K562 (cell line): ENCODE data around the gene PSAP. TPM values are rescaled to one million over a fixed set of nuclear protein-coding genes. Genes with fewer than 3 reads are reported as not detected.

Experiments used
- CCNT2 ChIP-seq: IDR thresholded peaks from 2 replicates; pipeline ENCODE4 v1.6.1; 2011; ENCODE audit warnings: borderline replicate concordance, low read depth, mild to moderate bottlenecking, moderate library complexity, mixed read lengths, low read length; ENCODE audit not compliant: insufficient read length; ENCODE audit errors: extremely low read depth
- CHD4 ChIP-seq: fragments of 200-600 bp; sonication (generic); IDR thresholded peaks from 3 replicates; pipeline ENCODE4 v1.6.1; 2012; ENCODE audit warnings: low read depth, mild to moderate bottlenecking, mixed read lengths, low read length, inconsistent platforms; ENCODE audit not compliant: insufficient read depth, insufficient replicate concordance, poor library complexity, severe bottlenecking
- ELF2 ChIP-seq: fragments of 250-450 bp; sonication (Bioruptor Pico); IDR thresholded peaks from 2 replicates; pipeline ENCODE4 v1.5.0; 2021; ENCODE audit warnings: mild to moderate bottlenecking
- EZH2 ChIP-seq: IDR thresholded peaks from 2 replicates; pipeline ENCODE4 v1.6.1; 2012; ENCODE audit warnings: low read depth, mild to moderate bottlenecking, inconsistent platforms, low read length, borderline replicate concordance
- HDAC1 ChIP-seq, 2 experiments: fragments of 450-650 bp; IDR thresholded peaks; 2 replicates each; pipeline ENCODE4 v1.6.1; 2016 to 2017; ENCODE audit warnings: inconsistent platforms in 1 of 2, mild to moderate bottlenecking in 1 of 2, moderate library complexity in 1 of 2
- PHF8 ChIP-seq: fragments of 200-600 bp; sonication (generic); IDR thresholded peaks from 2 replicates; pipeline ENCODE4 v1.6.1; 2012; ENCODE audit warnings: mixed run types, mild to moderate bottlenecking, inconsistent platforms, low read length, moderate library complexity, borderline replicate concordance
- RB1 ChIP-seq: fragments of 450-650 bp; IDR thresholded peaks from 2 replicates; pipeline ENCODE4 v1.6.1; 2017; ENCODE audit warnings: low read depth, mild to moderate bottlenecking
- RFX7 ChIP-seq: fragments of 250-450 bp; sonication (Bioruptor Pico); IDR thresholded peaks from 2 replicates; pipeline ENCODE4 v1.5.1; 2021; ENCODE audit warnings: mild to moderate bottlenecking
- SREBF1 ChIP-seq: fragments of 150-350 bp; IDR thresholded peaks from 2 replicates; pipeline ENCODE4 v1.6.1; 2014; ENCODE audit warnings: antibody characterized with exemption, low read depth, low read length, borderline replicate concordance
- ZBTB17 ChIP-seq: fragments of 450-650 bp; formaldehyde crosslinking; IDR thresholded peaks from 2 replicates; pipeline ENCODE4 v1.4.0; 2020; ENCODE audit warnings: mild to moderate bottlenecking
- ZNF184 ChIP-seq: sonication (generic); formaldehyde crosslinking; IDR thresholded peaks from 2 replicates; pipeline ENCODE4 v1.5.0; 2020; ENCODE audit warnings: missing genetic modification reagents
- ZNF212 ChIP-seq: fragments of 450-650 bp; formaldehyde crosslinking; IDR thresholded peaks from 2 replicates; pipeline ENCODE4 v1.4.0; 2020; ENCODE audit warnings: mild to moderate bottlenecking
- ZNF696 ChIP-seq: fragments of 250-450 bp; sonication (Bioruptor Pico); conservative IDR thresholded peaks from 2 replicates; pipeline ENCODE4 v1.4.0; 2020; ENCODE audit warnings: mild to moderate bottlenecking, moderate library complexity
- polyA plus RNA-seq, 8 experiments: library from polyadenylated mRNA; depleted of rRNA in 4 of 8; stranded (reverse) in 5 of 8; unstranded in 3 of 8; fragments of >200 nt; fragmentation: Nextera tagmentation in 2 of 8; fragmentation: Illumina TruSeq in 1 of 8; extraction: Ambion mirVana in 2 of 8; extraction: Trizol in 1 of 8; gene quantifications; 2 replicates each; pipeline versions ENCODE4 v1.2.1 to v1.2.3, GENCODE V29; 2011 to 2014; ENCODE audit warnings: inconsistent platforms in 1 of 8, missing spikeins in 1 of 8
- total RNA-seq, 7 experiments: library from RNA; depleted of rRNA in 6 of 7; stranded (reverse); fragments of >200 nt in 6 of 7; fragmentation: Illumina TruSeq in 2 of 7; extraction: Trizol in 2 of 7; gene quantifications; 2 replicates each; pipeline versions ENCODE4 v1.2.1 to v1.2.3, GENCODE V29; 2011 to 2021; ENCODE audit warnings: low replicate concordance in 1 of 7
- TF ChIP-seq, protein P1 (sequence below), 2 experiments: fragments of 450-650 bp; IDR thresholded peaks; 2 replicates each; pipeline ENCODE4 v1.6.1; 2016; ENCODE audit warnings: mild to moderate bottlenecking in 2 of 2, borderline replicate concordance in 1 of 2, low read depth in 1 of 2, moderate library complexity in 1 of 2
- TF ChIP-seq, protein P2 (sequence below), 2 experiments: fragments of 450-650 bp; IDR thresholded peaks; 2 replicates each; pipeline ENCODE4 v1.6.1; 2016
- TF ChIP-seq, protein P3 (sequence below): fragments of 250-450 bp; sonication (Bioruptor Pico); IDR thresholded peaks from 2 replicates; pipeline ENCODE4 v1.8.0; 2022; ENCODE audit warnings: inconsistent platforms, mild to moderate bottlenecking, moderate library complexity, borderline replicate concordance

The PSAP gene
- total and polyA plus RNA-seq, 9 of the 15 experiments (the other 6 are each of a cell fraction or from before 2014, with no cell fraction given) = 245 to 700 (median 429) TPM

DNA sequence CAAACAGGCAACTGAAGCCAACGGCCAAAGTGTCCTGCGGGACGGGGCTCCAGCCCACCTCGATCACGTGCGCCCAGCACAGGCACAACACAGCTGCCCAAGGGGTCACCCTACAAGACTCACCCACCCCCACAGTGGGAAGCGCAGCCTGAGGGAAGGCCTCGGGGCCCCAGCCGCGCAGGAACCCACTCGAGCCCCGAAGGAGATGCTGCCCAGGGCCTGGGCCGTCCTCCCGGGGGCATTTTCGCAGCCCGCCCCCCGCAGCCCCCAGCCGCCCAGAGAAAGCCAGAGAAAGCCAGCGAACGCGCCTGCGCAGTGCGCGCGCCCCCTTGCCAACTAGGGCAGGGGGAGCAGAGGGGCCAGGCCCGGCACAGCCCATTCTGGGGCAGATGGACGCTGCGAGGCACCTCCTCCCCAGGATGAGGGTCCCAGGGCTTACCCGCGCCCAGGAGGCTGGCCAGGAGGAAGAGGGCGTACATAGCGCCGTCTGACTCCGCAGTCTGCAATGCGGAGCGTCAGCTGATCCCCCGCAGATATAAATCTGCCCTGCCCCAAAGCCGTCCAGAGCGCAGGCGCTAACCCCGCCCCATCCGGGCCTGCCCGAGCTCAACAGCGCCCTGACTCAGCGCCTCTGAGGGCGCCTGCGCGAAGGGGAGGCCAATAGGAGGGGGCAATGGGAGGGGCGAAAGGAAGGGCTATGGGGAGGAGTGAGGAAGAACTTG lies at the start of gene PSAP (continued):
- TF ChIP-seq, protein P1, sequence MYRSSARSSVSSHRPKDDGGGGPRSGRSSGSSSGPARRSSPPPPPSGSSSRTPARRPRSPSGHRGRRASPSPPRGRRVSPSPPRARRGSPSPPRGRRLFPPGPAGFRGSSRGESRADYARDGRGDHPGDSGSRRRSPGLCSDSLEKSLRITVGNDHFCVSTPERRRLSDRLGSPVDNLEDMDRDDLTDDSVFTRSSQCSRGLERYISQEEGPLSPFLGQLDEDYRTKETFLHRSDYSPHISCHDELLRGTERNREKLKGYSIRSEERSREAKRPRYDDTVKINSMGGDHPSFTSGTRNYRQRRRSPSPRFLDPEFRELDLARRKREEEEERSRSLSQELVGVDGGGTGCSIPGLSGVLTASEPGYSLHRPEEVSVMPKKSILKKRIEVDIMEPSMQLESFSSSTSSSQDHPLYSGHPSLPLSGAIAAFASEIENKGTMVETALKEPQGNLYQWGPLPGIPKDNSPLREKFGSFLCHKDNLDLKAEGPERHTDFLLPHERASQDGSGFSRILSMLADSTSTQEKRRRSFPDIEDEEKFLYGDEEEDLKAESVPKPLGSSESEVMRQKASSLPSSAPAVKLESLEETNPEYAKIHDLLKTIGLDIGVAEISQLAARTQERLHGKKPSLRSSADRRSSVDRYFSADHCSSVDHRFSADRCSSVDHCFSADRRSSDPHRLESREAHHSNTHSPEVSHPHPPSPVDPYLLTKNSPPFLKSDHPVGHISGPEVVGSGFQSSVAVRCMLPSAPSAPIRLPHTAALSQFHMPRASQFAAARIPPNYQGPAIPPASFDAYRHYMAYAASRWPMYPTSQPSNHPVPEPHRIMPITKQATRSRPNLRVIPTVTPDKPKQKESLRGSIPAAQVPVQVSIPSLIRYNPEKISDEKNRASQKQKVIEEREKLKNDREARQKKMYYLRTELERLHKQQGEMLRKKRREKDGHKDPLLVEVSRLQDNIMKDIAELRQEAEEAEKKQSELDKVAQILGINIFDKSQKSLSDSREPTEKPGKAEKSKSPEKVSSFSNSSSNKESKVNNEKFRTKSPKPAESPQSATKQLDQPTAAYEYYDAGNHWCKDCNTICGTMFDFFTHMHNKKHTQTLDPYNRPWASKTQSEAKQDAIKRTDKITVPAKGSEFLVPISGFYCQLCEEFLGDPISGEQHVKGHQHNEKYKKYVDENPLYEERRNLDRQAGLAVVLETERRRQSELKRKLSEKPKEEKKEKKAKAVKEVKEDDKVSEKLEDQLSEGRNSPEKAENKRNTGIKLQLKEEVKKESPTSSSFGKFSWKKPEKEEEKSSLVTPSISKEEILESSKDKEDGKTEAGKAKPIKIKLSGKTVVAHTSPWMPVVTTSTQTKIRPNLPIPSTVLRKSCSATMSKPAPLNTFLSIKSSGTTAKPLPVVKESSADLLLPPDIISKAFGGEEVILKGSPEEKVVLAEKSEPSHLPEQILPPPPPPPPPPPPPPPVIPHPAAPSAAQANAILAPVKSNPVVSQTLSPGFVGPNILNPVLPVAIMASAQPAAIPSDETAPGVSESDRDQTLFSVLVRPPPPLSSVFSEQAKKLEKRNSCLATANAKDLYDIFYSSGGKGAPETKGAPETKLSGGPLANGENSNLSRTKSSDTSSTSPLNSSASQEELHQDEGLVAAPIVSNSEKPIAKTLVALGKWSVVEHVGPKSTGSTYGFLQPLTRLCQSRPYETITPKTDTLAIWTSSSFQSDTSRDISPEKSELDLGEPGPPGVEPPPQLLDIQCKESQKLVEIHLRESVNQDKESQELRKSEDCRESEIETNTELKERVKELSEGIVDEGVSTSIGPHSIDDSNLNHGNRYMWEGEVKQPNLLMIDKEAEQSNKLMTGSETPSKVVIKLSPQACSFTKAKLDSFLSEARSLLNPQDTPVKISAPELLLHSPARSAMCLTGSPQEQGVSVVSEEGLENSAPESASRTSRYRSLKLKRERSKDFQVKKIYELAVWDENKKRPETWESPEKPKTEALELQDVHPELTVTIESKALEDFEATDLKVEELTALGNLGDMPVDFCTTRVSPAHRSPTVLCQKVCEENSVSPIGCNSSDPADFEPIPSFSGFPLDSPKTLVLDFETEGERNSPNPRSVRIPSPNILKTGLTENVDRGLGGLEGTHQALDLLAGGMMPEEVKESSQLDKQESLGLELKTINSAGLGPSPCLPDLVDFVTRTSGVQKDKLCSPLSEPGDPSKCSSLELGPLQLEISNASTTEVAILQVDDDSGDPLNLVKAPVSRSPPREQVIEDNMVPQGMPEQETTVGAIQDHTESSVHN (IDR thresholded peaks at IDR 0.05; ENCODE audit: borderline replicate concordance in 1 of 2, low read depth in 1 of 2) = peak in 1 of 2 experiments; percentile 90; a peak in 2 of 4 replicates
- TF ChIP-seq CCNT2 = peak; percentile 84
- peak; percentile 17 for TF ChIP-seq CHD4
- peak; percentile 71; the same call in 1 of the 2 replicates for TF ChIP-seq ZBTB17
- no peak for TF ChIP-seq RFX7 (CRISPR knock-in tag)
- TF ChIP-seq SREBF1 = 0 out of 2 replicates have a peak, but pooled peaks have one; percentile 49
- TF ChIP-seq, protein P2, sequence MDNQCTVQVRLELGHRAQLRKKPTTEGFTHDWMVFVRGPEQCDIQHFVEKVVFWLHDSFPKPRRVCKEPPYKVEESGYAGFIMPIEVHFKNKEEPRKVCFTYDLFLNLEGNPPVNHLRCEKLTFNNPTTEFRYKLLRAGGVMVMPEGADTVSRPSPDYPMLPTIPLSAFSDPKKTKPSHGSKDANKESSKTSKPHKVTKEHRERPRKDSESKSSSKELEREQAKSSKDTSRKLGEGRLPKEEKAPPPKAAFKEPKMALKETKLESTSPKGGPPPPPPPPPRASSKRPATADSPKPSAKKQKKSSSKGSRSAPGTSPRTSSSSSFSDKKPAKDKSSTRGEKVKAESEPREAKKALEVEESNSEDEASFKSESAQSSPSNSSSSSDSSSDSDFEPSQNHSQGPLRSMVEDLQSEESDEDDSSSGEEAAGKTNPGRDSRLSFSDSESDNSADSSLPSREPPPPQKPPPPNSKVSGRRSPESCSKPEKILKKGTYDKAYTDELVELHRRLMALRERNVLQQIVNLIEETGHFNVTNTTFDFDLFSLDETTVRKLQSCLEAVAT (IDR thresholded peaks at IDR 0.05) = peak; percentile 61 to 85; a peak in 2 of 4 replicates
- TF ChIP-seq PHF8 = peak; percentile 97; the same call in 1 of the 2 replicates
- TF ChIP-seq ZNF184 (CRISPR knock-in tag) = no peak
- no peak for TF ChIP-seq EZH2
- TF ChIP-seq ZNF212 (CRISPR knock-in tag) = no peak
- peak; percentile 71 for TF ChIP-seq RB1
- TF ChIP-seq, protein P3, sequence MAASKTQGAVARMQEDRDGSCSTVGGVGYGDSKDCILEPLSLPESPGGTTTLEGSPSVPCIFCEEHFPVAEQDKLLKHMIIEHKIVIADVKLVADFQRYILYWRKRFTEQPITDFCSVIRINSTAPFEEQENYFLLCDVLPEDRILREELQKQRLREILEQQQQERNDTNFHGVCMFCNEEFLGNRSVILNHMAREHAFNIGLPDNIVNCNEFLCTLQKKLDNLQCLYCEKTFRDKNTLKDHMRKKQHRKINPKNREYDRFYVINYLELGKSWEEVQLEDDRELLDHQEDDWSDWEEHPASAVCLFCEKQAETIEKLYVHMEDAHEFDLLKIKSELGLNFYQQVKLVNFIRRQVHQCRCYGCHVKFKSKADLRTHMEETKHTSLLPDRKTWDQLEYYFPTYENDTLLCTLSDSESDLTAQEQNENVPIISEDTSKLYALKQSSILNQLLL (CRISPR knock-in tag) = no peak
- TF ChIP-seq ZNF696 (CRISPR knock-in tag) = no peak
- no peak for TF ChIP-seq ELF2 (CRISPR knock-in tag)
- TF ChIP-seq HDAC1 (IDR thresholded peaks at IDR 0.05) = peak; percentile 58 to 93; a peak in 3 of 4 replicates
